ENCODE data around the gene MTG1. TPM values are rescaled to one million over a fixed set of nuclear protein-coding genes. Genes with fewer than 3 reads are reported as not detected.
A peak's percentile ranks its signal among the peaks of the same experiment; 100 is the strongest.

MTG1 gene
- total and polyA plus RNA-seq, 10 of the 15 experiments (the other 5 are each of a cell fraction or from before 2014, with no cell fraction given) = 6.2 to 104 (median 62.5) TPM

DNA sequence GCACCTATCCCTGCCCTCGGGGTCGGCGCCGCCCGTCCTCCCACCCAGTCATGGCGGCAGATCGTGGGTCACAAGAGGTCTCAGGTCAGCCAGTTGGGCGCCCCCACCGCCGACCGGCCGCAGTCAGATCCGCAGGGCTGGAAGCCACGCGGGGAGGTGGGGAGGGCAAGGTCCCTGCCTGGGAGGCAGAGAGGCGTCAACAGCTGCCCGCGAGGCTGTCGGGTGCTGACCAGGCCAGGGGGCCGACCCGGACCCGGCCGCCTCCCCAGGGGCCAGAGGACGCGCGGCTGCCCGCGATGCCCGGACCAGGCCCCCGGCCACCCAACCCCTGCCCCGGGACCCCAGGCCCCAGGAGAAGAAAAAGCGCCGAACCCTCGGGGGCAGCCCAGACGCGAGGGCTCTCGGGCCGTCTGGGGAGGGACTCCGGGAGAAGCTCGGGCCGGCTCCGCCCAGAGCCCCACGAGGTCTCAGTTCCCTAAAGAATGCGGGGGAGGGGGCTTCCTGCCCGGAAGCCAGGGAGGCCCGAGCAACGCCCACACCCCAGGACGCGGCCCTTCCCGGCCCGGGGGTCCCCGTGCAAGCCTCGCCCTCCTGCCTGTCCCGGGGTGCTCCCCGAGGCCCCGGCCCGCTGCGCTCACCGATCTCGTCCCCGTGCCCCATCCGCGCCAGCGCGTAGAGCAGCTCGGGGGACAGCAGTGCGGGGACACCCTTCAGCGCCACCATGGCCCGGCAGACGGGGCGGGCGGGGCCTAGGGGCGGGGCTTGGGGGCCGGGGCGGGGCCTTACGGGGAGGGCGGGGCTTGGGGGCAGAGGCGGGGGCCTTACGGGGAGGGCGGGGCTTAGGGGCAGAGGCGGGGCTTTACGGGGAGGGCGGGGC lies 36.4 kb upstream of the MTG1 start, which contains the start of gene FUOM (continued):
- TF ChIP-seq, protein P1, sequence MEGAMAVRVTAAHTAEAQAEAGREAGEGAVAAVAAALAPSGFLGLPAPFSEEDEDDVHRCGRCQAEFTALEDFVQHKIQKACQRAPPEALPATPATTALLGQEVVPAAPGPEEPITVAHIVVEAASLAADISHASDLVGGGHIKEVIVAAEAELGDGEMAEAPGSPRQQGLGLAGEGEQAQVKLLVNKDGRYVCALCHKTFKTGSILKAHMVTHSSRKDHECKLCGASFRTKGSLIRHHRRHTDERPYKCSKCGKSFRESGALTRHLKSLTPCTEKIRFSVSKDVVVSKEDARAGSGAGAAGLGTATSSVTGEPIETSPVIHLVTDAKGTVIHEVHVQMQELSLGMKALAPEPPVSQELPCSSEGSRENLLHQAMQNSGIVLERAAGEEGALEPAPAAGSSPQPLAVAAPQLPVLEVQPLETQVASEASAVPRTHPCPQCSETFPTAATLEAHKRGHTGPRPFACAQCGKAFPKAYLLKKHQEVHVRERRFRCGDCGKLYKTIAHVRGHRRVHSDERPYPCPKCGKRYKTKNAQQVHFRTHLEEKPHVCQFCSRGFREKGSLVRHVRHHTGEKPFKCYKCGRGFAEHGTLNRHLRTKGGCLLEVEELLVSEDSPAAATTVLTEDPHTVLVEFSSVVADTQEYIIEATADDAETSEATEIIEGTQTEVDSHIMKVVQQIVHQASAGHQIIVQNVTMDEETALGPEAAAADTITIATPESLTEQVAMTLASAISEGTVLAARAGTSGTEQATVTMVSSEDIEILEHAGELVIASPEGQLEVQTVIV (IDR thresholded peaks at IDR 0.05; ENCODE audit: borderline replicate concordance, partially characterized antibody) = peak; percentile 39
- TF ChIP-seq ZNF622 (IDR thresholded peaks at IDR 0.05) (no peak), TCF12 (IDR thresholded peaks at IDR 0.05; ENCODE audit: low read depth, low read length) (0 out of 2 replicates have a peak, but pooled peaks have one; percentile 23), RELA (IDR thresholded peaks at IDR 0.05; ENCODE audit: borderline replicate concordance, partially characterized antibody) (peak; percentile 53), NBN (IDR thresholded peaks at IDR 0.05) (no peak), BRCA1 (IDR thresholded peaks at IDR 0.05; ENCODE audit: low read depth, low read length) (no peak), ATF7 (IDR thresholded peaks at IDR 0.05; ENCODE audit: low read depth) (no peak), CHD2 (IDR thresholded peaks at IDR 0.05; ENCODE audit: borderline replicate concordance, low read depth, low read length) (0 out of 2 replicates have a peak, but pooled peaks have one; percentile 43), TCF7 (IDR thresholded peaks at IDR 0.05; ENCODE audit: borderline replicate concordance) (no peak), NR2F1 (conservative IDR thresholded peaks at IDR 0.05) (peak; percentile 83), STAT3 (IDR thresholded peaks at IDR 0.05; ENCODE audit: low read depth, low read length) (no peak), ZNF207 (IDR thresholded peaks at IDR 0.05; ENCODE audit: borderline replicate concordance) (0 out of 2 replicates have a peak, but pooled peaks have one; percentile 50), MYB (IDR thresholded peaks at IDR 0.05; ENCODE audit: borderline replicate concordance, low read depth, low read length) (no peak), FOXM1 (IDR thresholded peaks at IDR 0.05; ENCODE audit: low read depth, low read length) (no peak), BHLHE40 (IDR thresholded peaks at IDR 0.05; ENCODE audit: borderline replicate concordance in 1 of 2, low read depth in 2 of 2, low read length in 1 of 2) (peak in 1 of 2 experiments; percentile 51; a peak in 1 of 4 replicates)
- TF ChIP-seq, protein P2, sequence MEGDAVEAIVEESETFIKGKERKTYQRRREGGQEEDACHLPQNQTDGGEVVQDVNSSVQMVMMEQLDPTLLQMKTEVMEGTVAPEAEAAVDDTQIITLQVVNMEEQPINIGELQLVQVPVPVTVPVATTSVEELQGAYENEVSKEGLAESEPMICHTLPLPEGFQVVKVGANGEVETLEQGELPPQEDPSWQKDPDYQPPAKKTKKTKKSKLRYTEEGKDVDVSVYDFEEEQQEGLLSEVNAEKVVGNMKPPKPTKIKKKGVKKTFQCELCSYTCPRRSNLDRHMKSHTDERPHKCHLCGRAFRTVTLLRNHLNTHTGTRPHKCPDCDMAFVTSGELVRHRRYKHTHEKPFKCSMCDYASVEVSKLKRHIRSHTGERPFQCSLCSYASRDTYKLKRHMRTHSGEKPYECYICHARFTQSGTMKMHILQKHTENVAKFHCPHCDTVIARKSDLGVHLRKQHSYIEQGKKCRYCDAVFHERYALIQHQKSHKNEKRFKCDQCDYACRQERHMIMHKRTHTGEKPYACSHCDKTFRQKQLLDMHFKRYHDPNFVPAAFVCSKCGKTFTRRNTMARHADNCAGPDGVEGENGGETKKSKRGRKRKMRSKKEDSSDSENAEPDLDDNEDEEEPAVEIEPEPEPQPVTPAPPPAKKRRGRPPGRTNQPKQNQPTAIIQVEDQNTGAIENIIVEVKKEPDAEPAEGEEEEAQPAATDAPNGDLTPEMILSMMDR (IDR thresholded peaks at IDR 0.05 in 2 of 3, conservative IDR thresholded peaks at IDR 0.05 in 1 of 3; ENCODE audit: control insufficient read depth in 2 of 3, extremely low read depth in 1 of 3, insufficient read depth in 1 of 3, low read depth in 3 of 3, low read length in 3 of 3) = 0 out of 6 replicates have a peak, but pooled peaks of 1 of the 3 experiments have one; percentile 1
- TF ChIP-seq, protein P3, sequence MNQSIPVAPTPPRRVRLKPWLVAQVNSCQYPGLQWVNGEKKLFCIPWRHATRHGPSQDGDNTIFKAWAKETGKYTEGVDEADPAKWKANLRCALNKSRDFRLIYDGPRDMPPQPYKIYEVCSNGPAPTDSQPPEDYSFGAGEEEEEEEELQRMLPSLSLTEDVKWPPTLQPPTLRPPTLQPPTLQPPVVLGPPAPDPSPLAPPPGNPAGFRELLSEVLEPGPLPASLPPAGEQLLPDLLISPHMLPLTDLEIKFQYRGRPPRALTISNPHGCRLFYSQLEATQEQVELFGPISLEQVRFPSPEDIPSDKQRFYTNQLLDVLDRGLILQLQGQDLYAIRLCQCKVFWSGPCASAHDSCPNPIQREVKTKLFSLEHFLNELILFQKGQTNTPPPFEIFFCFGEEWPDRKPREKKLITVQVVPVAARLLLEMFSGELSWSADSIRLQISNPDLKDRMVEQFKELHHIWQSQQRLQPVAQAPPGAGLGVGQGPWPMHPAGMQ (IDR thresholded peaks at IDR 0.05; ENCODE audit: borderline replicate concordance) = no peak
- TF ChIP-seq, protein P4, sequence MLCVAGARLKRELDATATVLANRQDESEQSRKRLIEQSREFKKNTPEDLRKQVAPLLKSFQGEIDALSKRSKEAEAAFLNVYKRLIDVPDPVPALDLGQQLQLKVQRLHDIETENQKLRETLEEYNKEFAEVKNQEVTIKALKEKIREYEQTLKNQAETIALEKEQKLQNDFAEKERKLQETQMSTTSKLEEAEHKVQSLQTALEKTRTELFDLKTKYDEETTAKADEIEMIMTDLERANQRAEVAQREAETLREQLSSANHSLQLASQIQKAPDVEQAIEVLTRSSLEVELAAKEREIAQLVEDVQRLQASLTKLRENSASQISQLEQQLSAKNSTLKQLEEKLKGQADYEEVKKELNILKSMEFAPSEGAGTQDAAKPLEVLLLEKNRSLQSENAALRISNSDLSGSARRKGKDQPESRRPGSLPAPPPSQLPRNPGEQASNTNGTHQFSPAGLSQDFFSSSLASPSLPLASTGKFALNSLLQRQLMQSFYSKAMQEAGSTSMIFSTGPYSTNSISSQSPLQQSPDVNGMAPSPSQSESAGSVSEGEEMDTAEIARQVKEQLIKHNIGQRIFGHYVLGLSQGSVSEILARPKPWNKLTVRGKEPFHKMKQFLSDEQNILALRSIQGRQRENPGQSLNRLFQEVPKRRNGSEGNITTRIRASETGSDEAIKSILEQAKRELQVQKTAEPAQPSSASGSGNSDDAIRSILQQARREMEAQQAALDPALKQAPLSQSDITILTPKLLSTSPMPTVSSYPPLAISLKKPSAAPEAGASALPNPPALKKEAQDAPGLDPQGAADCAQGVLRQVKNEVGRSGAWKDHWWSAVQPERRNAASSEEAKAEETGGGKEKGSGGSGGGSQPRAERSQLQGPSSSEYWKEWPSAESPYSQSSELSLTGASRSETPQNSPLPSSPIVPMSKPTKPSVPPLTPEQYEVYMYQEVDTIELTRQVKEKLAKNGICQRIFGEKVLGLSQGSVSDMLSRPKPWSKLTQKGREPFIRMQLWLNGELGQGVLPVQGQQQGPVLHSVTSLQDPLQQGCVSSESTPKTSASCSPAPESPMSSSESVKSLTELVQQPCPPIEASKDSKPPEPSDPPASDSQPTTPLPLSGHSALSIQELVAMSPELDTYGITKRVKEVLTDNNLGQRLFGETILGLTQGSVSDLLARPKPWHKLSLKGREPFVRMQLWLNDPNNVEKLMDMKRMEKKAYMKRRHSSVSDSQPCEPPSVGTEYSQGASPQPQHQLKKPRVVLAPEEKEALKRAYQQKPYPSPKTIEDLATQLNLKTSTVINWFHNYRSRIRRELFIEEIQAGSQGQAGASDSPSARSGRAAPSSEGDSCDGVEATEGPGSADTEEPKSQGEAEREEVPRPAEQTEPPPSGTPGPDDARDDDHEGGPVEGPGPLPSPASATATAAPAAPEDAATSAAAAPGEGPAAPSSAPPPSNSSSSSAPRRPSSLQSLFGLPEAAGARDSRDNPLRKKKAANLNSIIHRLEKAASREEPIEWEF (IDR thresholded peaks at IDR 0.05; ENCODE audit: insufficient replicate concordance, low read depth, low read length) = no peak
